GM10847 (cell line): Measurements from ENCODE around the gene WIPF3.

ENCODE experiments used
- POLR2A ChIP-seq: IDR thresholded peaks from 2 replicates; pipeline ENCODE4 v1.6.1; 2011; ENCODE audit not compliant: insufficient read length; ENCODE audit errors: extremely low read depth

Gene WIPF3

DNA sequence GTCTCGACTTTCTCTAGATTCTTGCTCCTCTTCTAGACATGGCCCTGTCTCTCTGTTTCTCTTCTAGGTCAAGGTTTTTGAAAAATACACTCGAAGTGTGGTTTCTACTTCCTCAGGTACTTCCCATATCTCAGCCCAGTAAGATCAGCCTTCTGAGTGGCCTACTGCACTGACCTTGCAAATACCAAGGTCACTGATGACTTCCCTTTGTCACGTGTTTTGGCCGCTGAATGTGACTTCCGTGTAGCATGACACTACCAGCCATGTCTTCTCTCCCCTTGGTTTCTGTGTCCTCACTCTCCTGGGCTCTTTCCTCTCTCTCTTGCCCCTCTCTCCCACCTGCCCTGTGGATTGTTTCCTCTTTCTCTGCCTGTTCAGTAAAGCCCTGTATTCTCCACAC lies 7.9 kb upstream of the WIPF3 start:
- no peak for TF ChIP-seq POLR2A

DNA sequence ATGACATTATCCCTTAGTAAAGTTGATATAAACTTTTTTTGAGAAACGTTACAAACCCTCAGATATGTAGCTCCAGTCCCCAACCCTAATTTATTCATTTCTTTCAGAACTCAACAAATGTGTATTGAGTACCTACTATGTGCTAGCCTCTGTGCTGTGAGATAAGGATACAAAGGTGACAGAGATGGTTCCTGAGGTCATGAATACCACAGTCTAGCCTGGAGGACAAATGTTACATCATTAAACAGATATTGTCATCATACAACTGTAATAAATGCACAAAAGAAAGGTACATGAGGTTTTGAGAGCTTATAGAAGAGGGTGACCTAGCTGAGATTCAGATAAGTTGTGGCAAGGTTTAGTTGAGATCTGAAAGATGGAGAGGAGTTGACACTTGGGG lies 4.4 kb upstream of the WIPF3 start:
- no peak for TF ChIP-seq POLR2A

DNA sequence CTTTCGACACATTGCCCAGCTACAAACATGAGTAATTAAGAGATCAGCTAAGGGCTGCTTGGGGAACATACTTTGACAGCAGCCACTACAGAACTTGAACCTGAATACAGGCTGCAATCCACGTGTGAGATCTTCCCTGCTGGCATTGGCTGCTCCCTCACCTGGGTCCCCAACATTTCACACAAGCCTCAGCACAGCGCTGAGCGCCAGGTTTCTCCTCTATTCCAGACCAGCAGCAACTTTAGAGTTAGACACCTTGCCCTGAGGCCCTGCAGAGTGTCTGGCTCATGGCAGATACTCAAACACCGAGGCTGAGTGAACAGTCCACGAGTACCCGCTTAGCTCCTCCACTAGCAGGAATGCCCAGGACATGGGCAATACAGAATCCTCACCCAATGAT lies 1.3 kb upstream of the WIPF3 start:
- TF ChIP-seq POLR2A = no peak

DNA sequence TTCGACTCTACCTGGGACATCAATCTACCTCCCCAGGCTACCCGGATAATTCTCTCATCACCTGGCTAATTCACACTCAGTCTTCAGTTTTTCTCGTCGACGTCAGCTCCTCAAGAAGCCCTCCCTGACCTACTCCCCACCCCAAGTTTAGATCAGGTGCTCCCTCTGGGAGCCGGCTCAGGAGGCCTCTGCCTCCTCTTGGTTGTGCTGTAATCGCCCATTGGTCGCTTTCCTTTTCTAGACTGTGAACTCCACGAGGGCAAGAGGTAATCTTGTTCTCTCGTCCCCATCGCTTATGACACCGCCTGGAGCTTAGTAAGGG lies 461 bp upstream of the WIPF3 start:
- no peak for TF ChIP-seq POLR2A

DNA sequence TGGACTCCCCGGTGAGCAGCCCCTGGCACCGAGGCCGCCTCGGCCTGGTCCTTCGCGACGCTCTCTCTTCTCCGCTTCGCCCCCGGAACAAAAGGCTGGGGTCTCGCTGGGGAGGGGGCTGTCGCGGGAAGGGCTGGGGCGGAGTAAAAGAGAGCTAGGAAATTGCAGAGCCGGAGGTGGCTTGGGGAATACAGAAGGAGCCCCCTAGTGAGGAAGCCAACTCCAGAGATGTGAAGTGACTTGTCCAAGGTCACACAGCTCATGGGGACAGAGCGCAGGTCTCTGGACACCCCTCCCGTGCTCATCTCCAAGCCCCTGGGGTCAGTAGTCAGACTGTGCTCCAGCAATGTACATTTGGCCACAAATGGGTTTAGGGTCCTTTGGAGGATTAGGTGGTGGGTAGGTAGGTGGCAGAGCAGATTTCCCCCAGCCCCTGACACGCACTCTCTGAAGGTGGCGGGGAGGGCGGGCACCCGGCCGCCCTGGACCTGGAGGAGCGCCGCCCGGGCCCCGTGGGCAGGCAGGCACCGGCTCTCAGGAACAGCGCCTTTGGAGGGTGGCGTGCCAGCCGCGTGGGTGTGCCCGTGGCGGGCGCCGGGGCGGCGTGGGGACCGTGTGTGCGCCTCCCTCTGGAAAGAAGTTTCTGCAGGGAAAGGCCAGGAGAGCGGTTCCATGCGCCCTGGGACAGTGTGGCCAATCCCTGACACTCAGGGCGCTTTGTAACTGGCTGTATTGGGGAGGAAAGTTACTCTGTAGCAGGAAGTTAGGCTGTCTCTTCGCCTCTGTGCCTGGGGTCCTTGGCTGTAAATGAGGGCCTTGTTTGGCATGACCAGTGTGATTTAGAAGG lies 910 bp downstream of the WIPF3 start:
- no peak for TF ChIP-seq POLR2A

DNA sequence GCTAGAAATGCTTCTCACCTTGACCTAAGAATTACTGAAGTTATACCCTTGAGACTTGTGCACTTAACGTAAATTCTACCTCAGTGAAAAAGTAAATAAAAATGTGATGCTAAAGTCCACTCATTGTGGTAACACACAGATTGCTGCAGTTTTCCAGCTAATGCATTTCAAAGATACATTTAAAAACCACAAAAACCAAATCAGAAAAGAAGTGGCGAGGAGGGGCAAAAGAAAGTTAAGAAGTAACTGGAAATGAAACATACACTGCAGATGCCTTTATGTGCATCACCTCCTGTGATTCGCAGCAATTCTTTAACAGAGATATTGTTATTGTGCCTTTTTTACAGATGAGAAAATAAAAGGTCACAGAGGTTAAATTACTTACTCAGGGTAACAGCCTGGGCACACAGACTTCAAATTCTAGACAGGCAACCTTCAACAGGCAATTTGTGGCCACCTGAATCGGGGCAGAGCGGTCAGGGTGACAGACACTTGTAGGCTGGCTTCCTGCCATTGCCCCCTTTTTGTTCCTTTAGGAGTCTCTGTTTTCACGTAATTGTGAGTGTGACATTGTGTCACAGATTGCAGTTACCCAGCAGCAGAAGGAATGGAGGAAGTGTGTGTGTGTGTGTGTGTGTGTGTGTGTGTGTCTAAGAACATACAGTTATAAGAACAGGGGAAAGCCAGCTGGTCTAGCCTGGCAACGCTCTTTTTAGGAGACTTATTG lies 1.9 kb downstream of the WIPF3 start:
- no peak for TF ChIP-seq POLR2A

DNA sequence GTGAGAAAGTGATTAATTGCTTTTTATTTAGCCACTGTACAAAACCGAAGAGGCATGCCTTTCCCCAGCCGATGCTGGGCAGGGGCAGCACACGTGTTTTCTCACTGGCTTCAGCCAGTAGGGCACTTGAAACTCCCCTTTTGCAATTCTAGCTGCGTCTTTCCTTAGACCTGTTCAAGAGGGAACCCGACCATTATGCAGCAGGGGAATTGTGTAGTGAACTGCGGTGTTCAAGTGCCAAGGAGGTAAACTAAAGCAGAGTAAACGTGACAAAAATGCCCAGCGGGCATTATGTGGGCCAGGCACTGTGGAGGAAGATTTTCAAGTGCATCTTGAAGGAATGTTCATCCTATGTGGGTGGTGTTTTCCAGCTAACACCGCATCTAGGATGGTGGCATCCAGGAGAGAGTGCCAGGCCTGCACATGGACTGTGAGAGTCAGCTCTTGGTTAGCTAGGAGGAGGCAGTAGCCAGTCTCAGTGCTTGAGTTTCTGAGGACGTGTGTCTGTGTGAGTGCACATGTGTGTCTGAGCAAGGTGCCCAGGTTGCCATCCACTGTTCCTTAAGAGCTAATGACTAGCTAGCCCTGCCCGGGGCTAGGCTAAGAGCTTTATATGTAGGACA lies 3.3 kb downstream of the WIPF3 start:
- no peak for TF ChIP-seq POLR2A

DNA sequence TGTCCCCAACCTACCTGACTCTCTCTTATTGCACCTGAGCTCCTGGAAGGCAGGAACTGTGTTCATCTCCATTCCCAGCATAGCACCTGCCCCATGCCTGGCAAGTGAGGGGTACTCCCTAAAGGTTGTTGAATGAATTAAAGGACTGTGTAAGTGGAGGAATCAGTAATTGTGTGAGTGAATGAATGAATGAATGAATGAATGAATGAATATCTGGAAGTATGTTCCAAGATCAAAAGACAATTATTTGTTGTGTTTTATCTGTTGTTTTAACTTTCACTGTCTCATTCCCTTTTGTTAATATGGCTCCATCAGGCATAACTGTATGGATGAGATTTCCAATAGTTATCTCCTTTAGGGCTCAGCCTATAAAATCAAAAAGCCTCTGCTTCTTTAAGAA lies 4.0 kb downstream of the WIPF3 start:
- TF ChIP-seq POLR2A = no peak

DNA sequence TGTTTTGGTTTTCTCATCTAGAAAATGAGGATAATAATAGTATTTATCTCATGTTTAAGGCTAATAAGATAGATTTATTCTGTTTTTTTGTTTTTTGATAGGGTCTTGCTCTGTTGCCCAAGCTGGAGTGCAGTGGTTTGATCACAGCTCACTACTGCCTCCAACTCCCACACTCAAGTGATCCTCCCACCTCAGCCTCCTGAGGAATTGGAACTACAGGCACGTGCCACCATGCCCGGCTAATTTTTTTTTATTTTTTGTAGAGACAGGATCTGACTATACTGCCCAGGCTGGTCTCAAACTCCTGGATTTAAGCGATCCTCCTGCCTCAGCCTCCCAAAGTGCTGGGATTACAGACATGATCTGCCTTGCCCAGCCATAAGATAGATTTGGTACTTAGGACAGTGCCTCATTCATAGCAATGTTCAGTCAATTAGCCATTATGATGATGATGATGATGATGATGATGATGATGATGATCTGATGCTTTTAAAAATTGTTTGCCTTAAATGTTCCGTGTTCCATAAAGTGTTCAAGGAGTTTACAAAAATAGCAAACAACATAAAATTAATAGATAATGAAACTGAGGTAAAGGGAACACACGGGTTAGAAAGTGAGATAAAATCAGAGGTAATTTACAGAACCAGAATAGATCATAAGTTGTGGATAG lies 4.6 kb downstream of the WIPF3 start:
- TF ChIP-seq POLR2A = no peak

DNA sequence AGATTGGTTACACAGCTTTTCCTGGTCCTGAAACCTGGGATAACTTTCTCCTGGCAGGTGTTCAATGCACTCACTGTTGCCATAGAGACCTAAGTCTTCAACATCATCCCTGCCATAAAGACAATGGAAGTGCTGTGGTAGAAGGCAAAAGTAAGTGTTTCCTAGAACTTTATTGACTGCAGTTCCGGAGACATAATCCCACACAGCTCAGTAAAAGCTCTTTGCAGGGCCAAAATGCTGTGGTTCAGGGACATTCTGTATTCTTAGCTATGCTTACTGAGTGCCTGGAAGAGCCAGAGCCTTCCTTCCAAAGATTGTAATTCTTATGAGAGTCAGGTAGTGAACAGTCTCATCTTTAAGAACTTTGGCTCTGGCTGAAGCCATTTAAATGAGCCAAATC lies 5.3 kb downstream of the WIPF3 start:
- TF ChIP-seq POLR2A = no peak

DNA sequence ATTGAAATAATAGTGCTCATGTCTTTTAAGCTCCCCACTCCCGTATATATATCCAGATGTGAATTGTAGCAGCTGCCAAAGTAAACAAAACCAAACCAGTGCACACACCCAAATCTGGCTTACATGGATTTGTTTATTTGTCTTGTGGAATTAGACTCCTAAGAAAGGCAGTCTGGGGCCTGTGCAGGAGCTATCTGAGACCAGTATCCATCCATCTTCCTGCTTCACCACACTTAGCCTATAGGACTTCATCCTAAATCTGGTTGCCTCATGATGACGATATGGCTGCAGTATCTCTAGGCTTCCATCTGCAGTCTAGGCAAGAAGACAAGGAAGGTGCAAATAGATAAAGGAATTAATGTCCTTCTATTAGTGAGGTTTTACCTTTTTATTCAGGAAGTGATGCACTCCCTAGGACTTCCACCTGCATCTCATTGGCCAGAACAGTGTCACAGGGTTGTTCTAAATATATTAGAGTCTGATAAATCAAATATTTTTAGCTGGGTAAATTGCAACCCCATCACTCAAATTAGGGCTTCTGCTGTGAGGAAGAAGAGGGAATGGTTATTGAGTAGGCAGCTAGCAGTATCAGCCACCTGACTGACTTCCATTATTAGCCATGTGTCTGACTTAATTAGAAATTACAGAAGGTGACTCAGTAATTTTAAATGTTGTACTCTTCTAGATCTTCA lies 6.0 kb downstream of the WIPF3 start:
- no peak for TF ChIP-seq POLR2A

DNA sequence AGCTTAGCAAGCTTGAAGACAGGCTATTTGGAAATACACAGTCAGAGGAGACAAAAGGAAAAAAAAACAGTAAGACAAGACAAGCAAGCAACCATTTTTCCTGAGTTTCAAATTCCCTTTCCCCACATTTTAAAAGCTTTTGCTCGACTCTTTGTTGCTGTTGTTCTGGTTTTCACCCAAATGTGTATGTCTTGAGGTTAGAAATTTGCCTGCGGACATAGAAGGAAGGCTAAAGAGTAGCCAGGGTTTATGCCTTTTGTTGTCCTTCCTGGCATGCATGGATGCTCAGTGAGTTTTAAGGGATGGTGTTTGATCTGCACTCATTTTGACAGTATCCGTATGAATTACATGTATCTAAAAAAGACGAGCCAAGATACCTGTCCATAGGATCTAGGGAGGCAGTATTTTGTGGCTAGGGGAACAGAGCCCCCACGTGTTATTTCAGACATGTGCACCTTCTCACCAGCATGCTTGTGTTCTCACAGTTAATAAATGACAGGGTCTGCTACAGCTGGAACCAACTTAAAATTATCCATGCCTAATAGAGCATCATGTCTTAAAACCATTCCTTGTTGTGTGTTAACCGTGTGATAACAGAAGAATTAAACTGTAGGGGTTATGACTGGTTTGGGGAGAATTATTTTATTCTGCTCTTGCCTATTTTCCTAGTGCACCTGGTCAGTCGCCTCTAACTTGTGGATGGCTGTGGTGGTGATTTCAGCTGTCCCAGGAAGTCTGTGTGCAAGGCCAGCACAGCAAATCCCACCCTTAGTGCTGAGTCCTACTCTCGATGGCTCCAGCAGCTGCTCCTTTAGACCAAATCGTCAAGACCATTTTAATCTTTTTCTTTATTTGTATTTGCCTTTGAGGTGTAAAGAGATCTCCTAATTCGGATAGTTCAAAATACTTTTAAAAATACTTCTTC lies 9.1 kb downstream of the WIPF3 start:
- no peak for TF ChIP-seq POLR2A

DNA sequence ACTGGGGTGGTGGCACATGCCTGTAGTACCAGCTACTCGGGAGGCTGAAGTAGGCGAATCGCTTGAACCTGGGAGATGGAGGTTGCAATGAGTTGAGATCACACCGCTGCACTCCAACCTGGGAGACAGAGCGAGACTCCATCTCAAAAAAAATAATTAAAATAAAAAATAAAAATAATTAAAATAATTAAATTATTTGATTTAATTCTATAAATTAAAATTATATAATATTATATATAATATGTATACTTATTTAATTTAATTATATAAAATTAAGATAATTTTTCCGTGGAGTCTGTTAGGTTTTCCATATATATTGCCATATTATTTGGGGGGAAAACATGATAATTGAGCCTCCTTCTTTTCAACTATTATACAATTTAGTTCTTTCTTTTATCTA lies 12.0 kb downstream of the WIPF3 start:
- no peak for TF ChIP-seq POLR2A
